ENCODE data around the gene GIMAP5.
"Not testable (repeated sequence)": the region's sequence is repeated elsewhere in the genome, so short reads cannot be mapped to it uniquely, and the experiment has no call there.

GIMAP5 gene

DNA sequence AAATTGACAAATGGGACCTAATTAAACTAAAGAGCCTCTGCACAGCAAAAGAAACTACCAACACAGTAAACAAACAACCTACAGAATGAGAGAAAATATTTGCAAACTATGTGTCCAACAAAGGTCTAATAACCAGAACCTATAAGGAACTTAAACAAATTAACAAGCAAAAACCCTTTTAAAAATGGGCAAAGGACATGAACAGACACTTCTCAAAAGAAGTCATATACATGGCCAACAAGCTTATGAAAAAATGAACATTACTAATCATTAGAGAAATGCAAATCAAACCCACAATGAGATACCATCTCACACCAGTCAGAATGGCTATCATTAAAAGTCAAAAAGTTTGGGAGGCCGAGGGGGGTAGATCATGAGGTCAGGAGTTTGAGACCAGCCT is 36.9 kb downstream of the GIMAP5 start:
- not testable (repeated sequence) for DNase-seq (ENCODE audit: low read depth in 2 of 2)

DNA sequence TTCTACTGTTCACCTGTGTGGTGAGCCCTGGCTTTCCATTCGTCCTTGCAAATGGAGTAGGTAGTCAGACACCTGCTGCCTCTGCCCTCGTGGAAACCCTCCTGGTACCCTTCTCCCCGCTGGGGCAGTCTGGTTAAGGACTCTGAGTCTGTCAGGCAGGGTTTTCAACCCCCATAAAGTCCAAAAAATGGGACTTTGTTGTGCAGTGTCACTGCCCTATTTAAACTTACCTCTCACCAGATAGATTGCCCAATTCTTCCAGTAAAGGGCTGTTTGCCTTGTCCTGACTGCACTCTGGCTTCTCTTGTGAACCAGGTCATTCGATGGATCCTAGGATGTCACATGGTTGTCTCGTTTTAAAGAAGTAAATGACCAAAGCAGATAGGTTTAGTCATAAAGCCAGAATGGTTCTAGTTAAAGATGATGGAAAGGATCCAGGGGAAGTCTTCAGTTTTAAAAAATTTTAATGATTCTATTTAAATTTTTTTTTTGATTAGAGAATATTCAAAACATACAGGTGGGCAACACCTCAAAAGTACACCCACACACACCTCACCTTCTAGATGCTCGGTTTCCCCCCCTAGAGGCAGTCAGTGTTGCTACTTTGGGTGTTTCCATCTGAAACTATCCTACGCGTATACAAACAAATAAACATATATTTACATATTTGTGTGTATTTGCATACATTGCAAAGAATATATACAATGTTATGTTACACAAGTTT is 41.0 kb downstream of the GIMAP5 start:
- DNase-seq (ENCODE audit: low read depth in 2 of 2): no peak

DNA sequence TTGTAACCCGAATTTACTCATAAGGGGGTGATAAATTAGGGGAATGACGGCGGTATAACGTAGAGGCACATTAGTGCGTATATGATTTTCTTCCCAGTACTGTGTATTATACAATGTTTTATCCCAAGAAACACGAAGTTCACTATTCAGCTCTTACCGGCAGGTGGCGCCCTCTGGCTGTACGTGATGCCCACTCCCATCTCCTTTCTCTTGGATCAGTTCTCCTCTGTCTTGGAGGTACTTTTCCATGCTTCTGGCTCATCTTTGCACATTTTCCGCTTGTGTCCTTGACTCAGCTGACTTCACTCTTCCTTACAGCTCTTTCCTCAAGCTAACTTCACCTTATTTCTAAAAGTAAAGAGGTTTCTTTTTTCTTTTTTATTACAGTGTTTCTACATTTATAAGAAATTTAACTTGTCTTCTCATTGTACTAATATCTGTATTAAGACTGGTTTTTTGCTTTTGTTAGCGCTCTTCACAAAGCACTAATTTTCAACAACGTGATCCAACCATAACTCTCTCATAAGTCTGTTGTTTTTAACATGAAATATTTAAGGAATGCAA is 41.6 kb downstream of the GIMAP5 start:
- DNase-seq (ENCODE audit: low read depth in 2 of 2): peak; percentile 44 to 65

DNA sequence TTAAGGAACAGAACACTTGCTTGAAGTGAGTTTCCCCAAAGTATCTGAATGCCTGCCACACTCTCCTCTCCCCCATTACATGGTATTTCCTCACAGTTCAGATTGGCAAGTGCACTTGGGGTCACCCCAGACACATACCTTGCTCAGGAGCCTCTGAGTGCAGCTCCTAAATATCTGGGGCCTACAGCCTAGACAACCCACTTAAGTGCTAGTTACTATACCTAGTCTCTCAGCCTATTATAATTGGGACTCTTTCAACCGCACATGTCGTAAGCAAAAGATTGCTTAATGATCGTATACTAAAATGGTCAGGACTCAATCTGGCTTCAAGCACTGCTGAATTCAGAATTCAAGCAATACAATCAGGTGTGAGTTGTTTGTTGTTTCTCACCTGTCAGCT is 43.1 kb downstream of the GIMAP5 start:
- no peak for DNase-seq (ENCODE audit: low read depth in 2 of 2)

DNA sequence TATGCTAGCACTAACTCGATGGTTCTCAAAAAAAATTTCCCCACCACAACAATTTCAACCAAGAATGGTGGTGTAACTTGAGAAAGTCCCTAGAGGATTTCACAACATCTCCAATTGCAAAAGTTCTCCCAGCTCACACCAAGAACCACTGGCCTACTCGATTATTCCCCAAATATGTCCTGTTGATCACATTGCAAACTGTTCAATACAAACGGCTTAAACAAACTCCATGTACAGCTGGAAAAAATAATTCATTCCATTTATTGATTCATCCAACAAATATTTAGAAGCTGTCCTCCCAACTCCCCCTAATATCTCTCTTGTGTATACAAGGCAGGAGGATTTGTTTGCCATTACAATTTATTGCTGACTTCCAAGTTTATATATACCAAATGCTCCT is 43.9 kb downstream of the GIMAP5 start:
- no peak for DNase-seq (ENCODE audit: low read depth in 2 of 2)

DNA sequence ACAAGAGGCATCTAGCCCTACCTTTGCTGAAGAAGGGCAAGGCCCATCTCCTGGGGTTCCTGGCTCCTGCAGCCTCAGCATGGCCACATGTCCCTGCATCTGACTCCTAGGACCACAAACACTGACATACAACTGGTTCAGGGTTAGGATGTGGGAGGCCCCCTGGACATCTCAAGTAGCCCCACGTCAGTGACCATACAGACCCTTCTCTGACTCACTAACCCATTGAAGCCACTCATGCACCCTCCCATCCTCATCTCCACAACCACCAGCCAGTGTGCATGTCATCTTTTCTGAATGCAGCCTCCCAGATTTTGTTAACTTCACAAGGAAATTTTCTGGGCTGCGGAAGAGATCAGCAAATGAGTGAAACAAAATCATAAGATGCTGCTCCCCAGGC is 44.7 kb downstream of the GIMAP5 start:
- no peak for DNase-seq (ENCODE audit: low read depth in 2 of 2)

DNA sequence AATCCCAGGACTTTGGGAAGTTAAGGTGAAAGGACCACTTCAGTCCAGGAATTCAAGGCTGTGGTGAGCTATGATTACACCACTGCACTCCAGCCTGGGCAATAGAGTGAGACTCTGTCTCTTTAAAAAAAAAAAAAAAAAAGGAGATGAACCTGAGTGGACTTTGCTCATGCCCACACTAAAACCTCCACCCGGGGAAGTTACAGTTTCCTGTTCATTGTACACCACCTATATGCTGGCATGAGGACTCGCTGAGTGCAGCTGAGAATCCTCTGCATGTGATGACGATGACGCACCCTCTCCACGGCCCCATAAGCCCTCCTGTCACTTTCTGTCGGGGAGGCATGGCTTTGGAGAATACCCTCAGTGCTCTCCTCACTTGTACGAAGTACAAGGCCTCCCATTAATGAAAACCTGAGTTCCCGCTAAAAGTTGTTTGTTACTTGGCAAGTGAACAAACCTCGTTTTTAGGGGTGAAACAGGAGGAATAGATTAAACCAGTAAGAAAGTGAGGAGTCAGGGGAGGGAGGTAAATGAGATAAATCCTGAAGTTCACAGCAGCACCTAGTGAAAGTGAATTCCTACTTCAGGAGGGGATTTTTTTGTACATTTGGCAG is 47.0 kb downstream of the GIMAP5 start:
- DNase-seq (ENCODE audit: low read depth in 2 of 2): no peak

DNA sequence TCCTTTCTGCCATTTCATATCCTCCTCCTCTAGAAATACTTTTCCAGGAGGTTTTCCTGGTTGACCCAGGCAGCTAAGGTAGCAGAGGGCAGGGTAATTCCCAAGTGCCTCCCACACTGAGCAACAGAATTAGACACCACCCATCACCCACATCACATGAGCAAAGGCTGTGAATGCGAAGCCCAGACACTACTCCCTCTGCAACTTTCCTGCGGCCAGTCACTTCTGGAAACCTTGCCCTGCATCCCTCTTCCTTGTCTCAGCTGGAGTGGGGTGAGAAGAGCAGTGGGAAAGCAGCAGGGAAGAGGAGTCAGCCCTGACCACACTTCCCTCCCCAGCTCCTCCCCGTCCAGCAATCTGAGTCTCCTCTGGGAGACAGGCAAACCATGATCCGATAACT is 47.7 kb downstream of the GIMAP5 start:
- DNase-seq (ENCODE audit: low read depth in 2 of 2): no peak

DNA sequence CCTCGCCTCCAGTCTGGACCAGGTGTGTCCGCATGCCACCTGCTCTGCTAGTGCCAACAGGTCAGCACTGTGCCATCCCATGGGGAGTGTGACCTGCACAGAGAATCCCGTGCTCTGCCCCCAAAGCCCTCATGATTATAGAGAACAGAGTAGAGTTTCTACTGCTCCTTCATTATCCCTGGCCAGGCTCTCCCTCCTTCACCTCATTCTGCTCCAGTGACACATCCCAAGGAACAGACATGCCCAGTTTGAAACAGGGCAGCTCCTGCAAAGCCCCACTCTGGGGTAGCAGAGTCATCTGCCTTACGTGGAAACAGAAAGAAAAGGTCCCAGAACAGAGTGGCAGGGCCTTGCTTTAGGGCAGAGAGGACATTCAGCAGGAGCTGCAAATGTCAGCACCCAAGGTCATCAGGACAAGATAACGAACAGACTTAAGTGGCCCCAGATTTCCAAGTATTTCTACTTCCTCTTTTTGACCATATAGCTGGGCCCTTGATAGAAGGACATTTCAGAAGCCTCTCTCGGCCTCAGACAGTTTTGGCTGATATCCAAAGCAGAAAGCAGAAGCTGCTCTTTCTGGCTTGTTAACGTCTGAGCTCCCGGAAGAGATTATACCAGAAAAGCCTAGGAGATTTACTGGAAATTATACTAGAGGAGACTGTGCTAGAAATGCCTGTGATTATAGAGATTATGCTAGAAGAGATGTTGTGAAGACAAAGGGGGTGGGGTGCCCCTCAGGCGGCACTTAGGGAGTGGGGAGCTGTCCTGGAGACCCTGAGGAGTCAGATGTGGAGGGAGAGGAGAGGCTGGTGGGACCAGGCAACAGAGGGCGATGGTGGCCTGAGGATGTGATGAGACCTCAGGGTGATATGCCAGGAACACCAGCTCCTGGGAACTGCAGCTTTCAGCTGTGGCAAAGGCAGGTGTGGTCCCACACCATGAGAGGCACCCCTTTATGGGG is 50.4 kb downstream of the GIMAP5 start:
- no peak for DNase-seq (ENCODE audit: low read depth in 2 of 2)

DNA sequence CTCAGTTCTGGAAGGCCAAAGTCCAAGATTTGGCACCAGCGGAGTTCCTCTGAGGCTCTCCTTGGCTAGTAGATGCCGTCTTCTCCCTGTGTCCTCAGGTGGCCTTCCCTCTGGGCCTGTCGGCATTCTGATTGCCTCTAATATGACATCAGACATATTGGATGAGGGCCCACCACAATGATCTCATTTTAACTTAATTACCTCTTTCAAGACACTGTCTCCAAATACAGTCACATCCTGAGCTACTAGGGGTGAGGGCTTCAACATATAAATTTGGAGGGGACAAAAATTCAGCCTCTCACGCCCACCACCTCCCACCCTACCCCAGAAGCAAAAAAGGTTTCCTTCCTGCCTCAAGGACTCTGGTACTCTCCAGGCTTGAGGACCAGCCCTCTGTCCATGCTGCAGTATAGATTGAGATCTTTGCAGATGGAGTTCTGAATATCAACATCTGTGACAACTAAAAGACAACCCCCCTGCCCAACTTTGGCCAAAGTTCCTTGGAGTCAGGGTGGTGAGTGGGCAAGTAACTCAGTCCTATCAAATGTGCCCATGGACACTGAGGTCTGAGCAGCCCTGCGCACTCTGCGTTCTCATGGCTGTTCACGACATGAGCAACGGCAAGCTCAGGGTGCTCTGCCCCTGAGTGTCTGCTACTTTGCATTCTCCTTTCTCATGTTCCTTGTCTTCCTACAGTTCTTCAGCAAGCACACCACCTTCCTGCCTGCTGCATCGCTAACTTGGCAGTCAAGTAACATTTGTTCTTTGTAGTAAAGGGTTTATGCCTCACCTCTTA is 51.5 kb downstream of the GIMAP5 start:
- DNase-seq (ENCODE audit: low read depth in 2 of 2): no peak

DNA sequence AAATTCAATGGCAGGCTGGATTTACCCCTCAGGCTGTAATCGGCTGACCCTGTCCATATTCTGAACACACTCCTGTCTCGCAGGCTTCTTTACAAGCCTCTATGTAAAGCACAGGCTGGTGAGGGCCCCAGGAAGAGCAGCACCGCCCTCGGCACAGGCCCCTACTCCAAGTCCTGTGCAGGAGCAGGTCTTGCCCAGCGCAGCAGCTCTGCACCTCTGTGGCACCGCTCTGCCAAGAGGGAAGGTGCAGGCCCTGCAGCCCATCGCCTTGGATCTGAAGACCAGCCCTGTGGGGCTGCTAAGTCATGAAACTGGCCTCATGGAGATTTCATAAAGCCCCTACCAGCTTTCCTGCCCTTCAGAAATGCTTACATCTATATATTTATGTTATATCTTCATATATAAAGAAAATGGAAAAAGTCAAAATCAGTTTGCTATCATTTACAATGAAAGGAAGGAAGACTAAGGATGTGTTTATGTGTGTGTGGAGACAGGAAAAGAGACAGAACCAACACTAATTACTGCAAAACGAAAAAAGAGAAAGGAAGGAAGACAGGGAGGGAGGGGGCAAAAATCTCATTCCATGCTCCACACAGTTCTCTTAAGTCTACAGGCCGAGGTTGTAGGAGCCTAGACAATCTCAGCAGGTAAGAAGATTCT is 53.3 kb downstream of the GIMAP5 start:
- DNase-seq (ENCODE audit: low read depth in 2 of 2): no peak

DNA sequence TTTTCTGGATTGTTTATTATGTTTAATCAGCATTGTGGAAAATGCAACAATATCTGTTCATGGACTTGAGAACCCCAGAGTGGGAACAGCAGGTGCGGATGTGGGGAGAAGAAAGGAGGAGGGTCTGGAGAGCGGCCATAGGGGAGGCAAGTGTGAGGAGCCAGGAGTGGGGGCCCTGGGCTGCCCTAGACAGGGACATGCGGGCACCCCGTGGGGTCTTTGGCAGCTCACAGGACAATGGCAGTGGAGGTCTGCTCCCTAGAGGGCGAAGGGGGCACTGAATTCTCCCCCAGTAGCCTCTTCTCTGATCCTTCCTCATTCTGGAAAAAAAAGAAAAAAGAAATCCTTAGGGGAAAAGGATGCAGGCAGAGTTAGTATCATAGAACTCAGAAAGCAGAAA is 54.1 kb downstream of the GIMAP5 start:
- no peak for DNase-seq (ENCODE audit: low read depth in 2 of 2)

DNA sequence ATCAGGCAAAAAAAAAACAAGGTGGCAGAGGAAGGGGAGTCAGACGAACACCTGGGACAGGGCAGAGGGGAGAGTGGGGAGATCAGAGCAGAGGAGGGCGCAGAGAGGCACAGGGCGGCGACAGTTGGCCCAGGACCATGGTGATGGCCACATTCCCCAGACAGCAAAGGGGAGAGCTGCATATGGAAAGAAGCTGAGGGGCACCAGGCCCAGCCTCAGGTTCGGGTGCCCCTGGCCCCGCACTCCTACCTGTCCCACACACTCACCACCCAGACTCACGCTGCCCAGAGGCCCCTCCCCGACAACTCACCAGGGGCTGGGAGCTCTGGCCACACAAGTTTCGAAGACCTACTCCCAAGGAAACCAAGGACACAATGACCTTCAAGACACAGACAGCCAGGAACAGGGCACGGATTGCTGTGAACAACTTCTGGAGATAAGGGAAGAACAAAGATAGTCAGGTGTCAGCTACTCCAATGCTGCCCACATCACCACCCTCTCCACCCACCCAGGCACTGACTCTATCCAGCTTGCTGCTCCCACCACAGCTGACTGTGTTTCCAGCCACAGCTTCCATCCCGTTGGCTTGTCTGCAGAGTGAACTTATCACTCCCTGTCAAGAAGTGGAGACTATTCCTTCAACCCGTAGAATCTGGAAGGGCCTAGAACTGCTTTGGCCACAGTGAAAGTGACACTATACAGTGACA is 54.7 kb downstream of the GIMAP5 start:
- no peak for DNase-seq (ENCODE audit: low read depth in 2 of 2)

Measured in stimulated activated CD4-positive, alpha-beta T cell treated with anti-CD3 and anti-CD28 coated beads, Interleukin-15, amount 100 ng/mL, for 48 hours (primary cell).